Measurements from ENCODE around the gene MYOM1.

The MYOM1 gene

GRCh38 chr18:3150274-3150673, 69.5 kb downstream of the MYOM1 start:
- Histone ChIP-seq H3K9ac (ENCODE audit: low read length) (no peak overlapping the region), H3K9me3 (ENCODE audit: insufficient read depth, low read length) (no peaks in the 10 kb centered on the region), H2AFZ (ENCODE audit: low read depth, low read length) (no peak overlapping the region), H4K20me1 (ENCODE audit: insufficient read depth, low read length) (no peaks in the 10 kb centered on the region), H3K79me2 (ENCODE audit: low read length) (no peaks in the 10 kb centered on the region), H3K4me1 (ENCODE audit: low read length) (no peaks in the 10 kb centered on the region), H3K4me3 (ENCODE audit: low read length) (no peak overlapping the region), H3K4me2 (ENCODE audit: low read length) (no peak overlapping the region), H3K27me3 (ENCODE audit: low read depth, low read length) (peaks cover 9% of the 10 kb centered on the region), H3K27ac (ENCODE audit: low read length) (no peak overlapping the region), H3K36me3 (replicated peaks; ENCODE audit: low read depth, low read length) (no peaks in the 10 kb centered on the region)
- TF ChIP-seq, protein P1, sequence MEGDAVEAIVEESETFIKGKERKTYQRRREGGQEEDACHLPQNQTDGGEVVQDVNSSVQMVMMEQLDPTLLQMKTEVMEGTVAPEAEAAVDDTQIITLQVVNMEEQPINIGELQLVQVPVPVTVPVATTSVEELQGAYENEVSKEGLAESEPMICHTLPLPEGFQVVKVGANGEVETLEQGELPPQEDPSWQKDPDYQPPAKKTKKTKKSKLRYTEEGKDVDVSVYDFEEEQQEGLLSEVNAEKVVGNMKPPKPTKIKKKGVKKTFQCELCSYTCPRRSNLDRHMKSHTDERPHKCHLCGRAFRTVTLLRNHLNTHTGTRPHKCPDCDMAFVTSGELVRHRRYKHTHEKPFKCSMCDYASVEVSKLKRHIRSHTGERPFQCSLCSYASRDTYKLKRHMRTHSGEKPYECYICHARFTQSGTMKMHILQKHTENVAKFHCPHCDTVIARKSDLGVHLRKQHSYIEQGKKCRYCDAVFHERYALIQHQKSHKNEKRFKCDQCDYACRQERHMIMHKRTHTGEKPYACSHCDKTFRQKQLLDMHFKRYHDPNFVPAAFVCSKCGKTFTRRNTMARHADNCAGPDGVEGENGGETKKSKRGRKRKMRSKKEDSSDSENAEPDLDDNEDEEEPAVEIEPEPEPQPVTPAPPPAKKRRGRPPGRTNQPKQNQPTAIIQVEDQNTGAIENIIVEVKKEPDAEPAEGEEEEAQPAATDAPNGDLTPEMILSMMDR (IDR thresholded peaks at IDR 0.05; ENCODE audit: low read depth, low read length): no peak
- TF ChIP-seq EZH2phosphoT487 (IDR thresholded peaks at IDR 0.05; ENCODE audit: low read depth): no peak

DNA sequence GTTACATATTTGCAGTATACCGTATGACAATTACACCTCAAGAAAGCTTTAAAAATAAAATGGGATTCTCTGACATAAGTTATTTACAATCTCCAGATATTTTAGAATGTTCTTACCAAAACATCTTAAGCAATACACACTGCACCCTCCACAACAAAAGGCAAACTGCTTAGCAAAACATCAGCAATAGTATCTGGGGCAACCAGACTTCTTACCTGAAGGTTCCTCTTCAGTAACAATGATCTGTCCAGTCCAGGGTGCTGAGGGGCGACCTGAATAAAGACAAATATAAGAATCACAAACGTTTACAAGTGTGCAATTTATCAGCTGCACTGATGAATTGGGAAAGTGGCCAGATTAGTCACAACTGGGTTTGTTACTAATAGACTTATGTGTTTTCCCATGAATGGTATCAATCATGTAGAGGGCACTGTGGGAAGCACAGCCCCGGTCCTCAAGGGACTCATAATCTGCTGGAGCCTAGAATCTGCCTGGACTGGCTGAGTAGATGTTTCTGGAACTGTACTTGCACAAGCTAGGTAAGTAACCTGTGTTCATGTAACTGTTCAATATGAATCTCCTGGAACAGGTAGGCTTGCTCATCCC, 70.7 kb downstream of the MYOM1 start:
- H3K9ac ChIP-seq (ENCODE audit: low read length): no peak overlapping the region
- no peak overlapping the region for H2AFZ ChIP-seq (ENCODE audit: low read depth, low read length)
- TF ChIP-seq, protein P1 (IDR thresholded peaks at IDR 0.05; ENCODE audit: low read depth, low read length): no peak
- TF ChIP-seq EZH2phosphoT487 (IDR thresholded peaks at IDR 0.05; ENCODE audit: low read depth): no peak
- no peak overlapping the region for H3K4me2 ChIP-seq (ENCODE audit: low read length)
- H3K4me1 ChIP-seq (ENCODE audit: low read length): no peaks in the 10 kb centered on the region
- no peak overlapping the region for H3K4me3 ChIP-seq (ENCODE audit: low read length)
- peaks cover 9% of the 10 kb centered on the region for H3K27me3 ChIP-seq (ENCODE audit: low read depth, low read length)
- no peak overlapping the region for H3K27ac ChIP-seq (ENCODE audit: low read length)
- no peaks in the 10 kb centered on the region for H3K9me3 ChIP-seq (ENCODE audit: insufficient read depth, low read length)
- H3K79me2 ChIP-seq (ENCODE audit: low read length): no peaks in the 10 kb centered on the region
- H4K20me1 ChIP-seq (ENCODE audit: insufficient read depth, low read length): no peaks in the 10 kb centered on the region
- H3K36me3 ChIP-seq (replicated peaks; ENCODE audit: low read depth, low read length): no peaks in the 10 kb centered on the region

- Histone ChIP-seq H3K27me3 (ENCODE audit: low read depth, low read length) (peaks cover 9% of the 10 kb centered on the region), H3K9me3 (ENCODE audit: insufficient read depth, low read length) (no peaks in the 10 kb centered on the region), H3K36me3 (replicated peaks; ENCODE audit: low read depth, low read length) (no peaks in the 10 kb centered on the region), H3K27ac (ENCODE audit: low read length) (no peak overlapping the region), H3K79me2 (ENCODE audit: low read length) (no peaks in the 10 kb centered on the region), H3K9ac (ENCODE audit: low read length) (no peak overlapping the region), H3K4me3 (ENCODE audit: low read length) (no peak overlapping the region), H3K4me2 (ENCODE audit: low read length) (no peak overlapping the region), H4K20me1 (ENCODE audit: insufficient read depth, low read length) (no peaks in the 10 kb centered on the region), H3K4me1 (ENCODE audit: low read length) (no peaks in the 10 kb centered on the region), H2AFZ (ENCODE audit: low read depth, low read length) (no peak overlapping the region)
- TF ChIP-seq EZH2phosphoT487 (IDR thresholded peaks at IDR 0.05; ENCODE audit: low read depth): no peak
- TF ChIP-seq, protein P1 (IDR thresholded peaks at IDR 0.05; ENCODE audit: low read depth, low read length): no peak
These were observed 71.7 kb downstream of the MYOM1 start for GRCh38 chr18:3147935-3148554.

- Histone ChIP-seq H3K4me3 (ENCODE audit: low read length) (no peak overlapping the region), H3K27ac (ENCODE audit: low read length) (no peak overlapping the region), H3K79me2 (ENCODE audit: low read length) (no peaks in the 10 kb centered on the region), H3K9me3 (ENCODE audit: insufficient read depth, low read length) (no peaks in the 10 kb centered on the region), H3K9ac (ENCODE audit: low read length) (no peak overlapping the region), H2AFZ (ENCODE audit: low read depth, low read length) (no peak overlapping the region), H3K27me3 (ENCODE audit: low read depth, low read length) (peaks cover 15% of the 10 kb centered on the region), H3K36me3 (replicated peaks; ENCODE audit: low read depth, low read length) (no peaks in the 10 kb centered on the region), H4K20me1 (ENCODE audit: insufficient read depth, low read length) (no peaks in the 10 kb centered on the region), H3K4me2 (ENCODE audit: low read length) (no peak overlapping the region), H3K4me1 (ENCODE audit: low read length) (no peaks in the 10 kb centered on the region)
- no peak for TF ChIP-seq EZH2phosphoT487 (IDR thresholded peaks at IDR 0.05; ENCODE audit: low read depth)
- TF ChIP-seq, protein P1 (IDR thresholded peaks at IDR 0.05; ENCODE audit: low read depth, low read length): no peak
These were observed 78.7 kb downstream of the MYOM1 start for GRCh38 chr18:3140986-3141639.

All from OCI-LY3 (cell line).